ENCODE results near the gene FKBP5.

FKBP5 gene

GRCh38 chr6:35602133-35602946, 86.4 kb downstream of the FKBP5 start:
- H3K23ac ChIP-seq (ENCODE audit: low read depth, low read length, poor library complexity) = no peak overlapping the region
- no peak overlapping the region for H2BK120ac ChIP-seq (ENCODE audit: low read depth, low read length)
- DNase-seq (ENCODE audit: low spot score) = no peak
- H3K4ac ChIP-seq (ENCODE audit: low read length) = no peak overlapping the region
- no peak overlapping the region for H4K91ac ChIP-seq (ENCODE audit: low read depth, low read length, poor library complexity)
- no CpG with 5 or more reads among the region's 6 CpGs for WGBS, 2 donors (ENCODE audit: extremely low coverage in 2 of 2, insufficient read length in 2 of 2, insufficient replicate concordance in 1 of 2)
- no peak overlapping the region for H3K9ac ChIP-seq (ENCODE audit: low read depth, low read length, poor library complexity)
- no peak overlapping the region for H3K14ac ChIP-seq (ENCODE audit: low read length)
- H3K4me3 ChIP-seq (ENCODE audit: low read length in 2 of 2) = no peak overlapping the region
- H2AK5ac ChIP-seq (ENCODE audit: low read depth, low read length) = no peak overlapping the region
- peaks cover 1 to 43% of the 10 kb centered on the region in 2 donors for H3K36me3 ChIP-seq (replicated peaks in 1 of 2; ENCODE audit: control insufficient read depth in 2 of 2, insufficient read depth in 2 of 2, low read length in 2 of 2)
- H3K79me1 ChIP-seq (ENCODE audit: low read depth, low read length) = peaks cover 2% of the 10 kb centered on the region
- no peak overlapping the region for H3K27ac ChIP-seq (replicated peaks; ENCODE audit: low read length)
- H2BK12ac ChIP-seq (ENCODE audit: low read length) = no peak overlapping the region
- no peak overlapping the region for H2BK15ac ChIP-seq (ENCODE audit: low read length)
- H3K4me1 ChIP-seq (ENCODE audit: control insufficient read depth in 2 of 2, insufficient read depth in 1 of 2, low read depth in 1 of 2, low read length in 2 of 2) = peaks cover 4 to 18% of the 10 kb centered on the region in 2 donors
- no peak overlapping the region for H4K8ac ChIP-seq (ENCODE audit: low read depth, low read length)
- peaks cover 0 to 10% of the 10 kb centered on the region in 2 donors for H3K9me3 ChIP-seq (replicated peaks in 1 of 2; ENCODE audit: control insufficient read depth in 2 of 2, insufficient read depth in 1 of 2, low read depth in 1 of 2, low read length in 2 of 2)
- H3K18ac ChIP-seq (ENCODE audit: low read length) = no peak overlapping the region
- no peak overlapping the region for H2BK5ac ChIP-seq (ENCODE audit: low read length)
- no peaks in the 10 kb centered on the region for H3K27me3 ChIP-seq (ENCODE audit: control insufficient read depth in 3 of 3, insufficient read depth in 3 of 3, low read depth in 1 of 3, low read length in 3 of 3)
- no peak overlapping the region for H2AFZ ChIP-seq (ENCODE audit: low read length)
- no peak overlapping the region for H3K4me2 ChIP-seq (ENCODE audit: insufficient read depth, low read length, poor library complexity, severe bottlenecking)

DNA sequence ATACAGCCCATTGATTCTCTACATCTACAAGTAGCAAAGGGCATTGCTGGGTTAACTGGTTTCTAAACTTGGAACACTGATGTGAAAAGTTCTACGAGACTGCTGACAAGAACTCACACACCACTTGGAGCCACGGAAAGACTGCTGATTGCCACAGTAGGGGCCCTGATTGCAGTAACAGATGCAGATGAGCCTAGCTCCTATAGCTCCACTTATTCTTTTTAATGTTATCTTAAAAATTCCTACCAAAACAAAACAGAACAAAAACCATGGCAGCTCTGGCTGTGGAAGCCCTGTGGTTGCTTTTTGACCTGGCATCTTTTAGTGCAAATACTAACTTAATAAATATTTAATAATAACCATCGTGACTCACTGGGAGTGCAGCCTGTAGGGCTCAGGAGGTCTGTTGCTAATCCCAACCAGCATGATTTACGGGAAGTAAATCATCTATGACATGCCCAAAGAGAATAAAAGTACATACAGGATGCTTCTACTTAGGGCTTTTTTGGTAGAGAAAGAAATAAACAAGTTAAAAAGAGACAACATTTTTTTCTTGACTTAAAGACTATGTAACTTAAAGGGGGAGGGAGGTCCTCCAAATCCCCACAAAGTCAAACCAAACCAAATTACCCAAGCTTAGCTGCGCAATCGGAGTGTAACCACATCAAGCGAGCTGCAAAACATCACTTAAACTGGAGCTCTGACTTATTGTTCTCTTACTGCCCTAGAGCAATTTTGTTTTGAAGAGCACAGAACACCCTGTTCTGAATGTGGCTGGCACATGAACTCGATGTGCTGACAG, 87.2 kb downstream of the FKBP5 start:
- H2BK120ac ChIP-seq (ENCODE audit: low read depth, low read length) = no peak overlapping the region
- no peak overlapping the region for H3K4ac ChIP-seq (ENCODE audit: low read length)
- no peak overlapping the region for H3K4me3 ChIP-seq (ENCODE audit: low read length in 2 of 2)
- H3K27me3 ChIP-seq (ENCODE audit: control insufficient read depth in 3 of 3, insufficient read depth in 3 of 3, low read depth in 1 of 3, low read length in 3 of 3) = no peaks in the 10 kb centered on the region
- H3K27ac ChIP-seq (replicated peaks; ENCODE audit: low read length) = no peak overlapping the region
- no peak overlapping the region for H4K91ac ChIP-seq (ENCODE audit: low read depth, low read length, poor library complexity)
- H3K14ac ChIP-seq (ENCODE audit: low read length) = no peak overlapping the region
- no peak for DNase-seq (ENCODE audit: low spot score)
- H3K79me1 ChIP-seq (ENCODE audit: low read depth, low read length) = no peaks in the 10 kb centered on the region
- H3K9ac ChIP-seq (ENCODE audit: low read depth, low read length, poor library complexity) = no peak overlapping the region
- no peak overlapping the region for H2BK12ac ChIP-seq (ENCODE audit: low read length)
- no peak overlapping the region for H2AFZ ChIP-seq (ENCODE audit: low read length)
- no peak overlapping the region for H2AK5ac ChIP-seq (ENCODE audit: low read depth, low read length)
- no peak overlapping the region for H4K8ac ChIP-seq (ENCODE audit: low read depth, low read length)
- peaks cover 4 to 18% of the 10 kb centered on the region in 2 donors for H3K4me1 ChIP-seq (ENCODE audit: control insufficient read depth in 2 of 2, insufficient read depth in 1 of 2, low read depth in 1 of 2, low read length in 2 of 2)
- H3K36me3 ChIP-seq (replicated peaks in 1 of 2; ENCODE audit: control insufficient read depth in 2 of 2, insufficient read depth in 2 of 2, low read length in 2 of 2) = peaks cover 4 to 45% of the 10 kb centered on the region in 2 donors
- no peak overlapping the region for H2BK5ac ChIP-seq (ENCODE audit: low read length)
- H3K23ac ChIP-seq (ENCODE audit: low read depth, low read length, poor library complexity) = no peak overlapping the region
- no peak overlapping the region for H3K4me2 ChIP-seq (ENCODE audit: insufficient read depth, low read length, poor library complexity, severe bottlenecking)
- no CpG with 5 or more reads among the region's 8 CpGs for WGBS, 2 donors (ENCODE audit: extremely low coverage in 2 of 2, insufficient read length in 2 of 2, insufficient replicate concordance in 1 of 2)
- peaks cover 0 to 10% of the 10 kb centered on the region in 2 donors for H3K9me3 ChIP-seq (replicated peaks in 1 of 2; ENCODE audit: control insufficient read depth in 2 of 2, insufficient read depth in 1 of 2, low read depth in 1 of 2, low read length in 2 of 2)
- no peak overlapping the region for H2BK15ac ChIP-seq (ENCODE audit: low read length)
- no peak overlapping the region for H3K18ac ChIP-seq (ENCODE audit: low read length)

GRCh38 chr6:35600659-35601125, 88.0 kb downstream of the FKBP5 start:
- no peak overlapping the region for H3K9ac ChIP-seq (ENCODE audit: low read depth, low read length, poor library complexity)
- no peak overlapping the region for H3K4ac ChIP-seq (ENCODE audit: low read length)
- peaks cover 4 to 49% of the 10 kb centered on the region in 2 donors for H3K36me3 ChIP-seq (replicated peaks in 1 of 2; ENCODE audit: control insufficient read depth in 2 of 2, insufficient read depth in 2 of 2, low read length in 2 of 2)
- H3K4me3 ChIP-seq (ENCODE audit: low read length in 2 of 2) = no peak overlapping the region
- H3K27ac ChIP-seq (replicated peaks; ENCODE audit: low read length) = no peak overlapping the region
- no peak overlapping the region for H4K91ac ChIP-seq (ENCODE audit: low read depth, low read length, poor library complexity)
- H2BK5ac ChIP-seq (ENCODE audit: low read length) = no peak overlapping the region
- no peak overlapping the region for H3K23ac ChIP-seq (ENCODE audit: low read depth, low read length, poor library complexity)
- no peak overlapping the region for H4K8ac ChIP-seq (ENCODE audit: low read depth, low read length)
- DNase-seq (ENCODE audit: low spot score) = no peak
- no peak overlapping the region for H2AFZ ChIP-seq (ENCODE audit: low read length)
- no peak overlapping the region for H2BK120ac ChIP-seq (ENCODE audit: low read depth, low read length)
- peaks cover 4 to 18% of the 10 kb centered on the region in 2 donors for H3K4me1 ChIP-seq (ENCODE audit: control insufficient read depth in 2 of 2, insufficient read depth in 1 of 2, low read depth in 1 of 2, low read length in 2 of 2)
- no peak overlapping the region for H3K4me2 ChIP-seq (ENCODE audit: insufficient read depth, low read length, poor library complexity, severe bottlenecking)
- no peak overlapping the region for H3K14ac ChIP-seq (ENCODE audit: low read length)
- no peak overlapping the region for H2BK12ac ChIP-seq (ENCODE audit: low read length)
- no CpG with 5 or more reads among the region's 1 CpG for WGBS, 2 donors (ENCODE audit: extremely low coverage in 2 of 2, insufficient read length in 2 of 2, insufficient replicate concordance in 1 of 2)
- peaks cover 0 to 6% of the 10 kb centered on the region in 2 donors for H3K9me3 ChIP-seq (replicated peaks in 1 of 2; ENCODE audit: control insufficient read depth in 2 of 2, insufficient read depth in 1 of 2, low read depth in 1 of 2, low read length in 2 of 2)
- no peak overlapping the region for H2AK5ac ChIP-seq (ENCODE audit: low read depth, low read length)
- no peak overlapping the region for H3K18ac ChIP-seq (ENCODE audit: low read length)
- no peaks in the 10 kb centered on the region for H3K27me3 ChIP-seq (ENCODE audit: control insufficient read depth in 3 of 3, insufficient read depth in 3 of 3, low read depth in 1 of 3, low read length in 3 of 3)
- H3K79me1 ChIP-seq (ENCODE audit: low read depth, low read length) = no peaks in the 10 kb centered on the region
- H2BK15ac ChIP-seq (ENCODE audit: low read length) = no peak overlapping the region

Measured in neuronal stem cell (in vitro differentiated cells).